WTC11 (cell line): ENCODE measurements around the gene SYT17. TPM values are rescaled to one million over a fixed set of nuclear protein-coding genes. Genes with fewer than 3 reads are reported as not detected.

Experiments used
- ATAC-seq: fragments of 200-7000 bp; cut with Tn5 transposase; 2 replicates; pipeline ENCODE4 v1.10.0; 2021; ENCODE audit warnings: mild to moderate bottlenecking, moderate library complexity
- CTCF ChIA-PET: fragments of 300-600 bp; sonication (Branson Sonifier 250); formaldehyde crosslinking; loops from one replicate; lab custom pipeline; 2021; ENCODE audit warnings: antibody characterized with exemption; lab: Charles Lee
- POLR2A ChIA-PET: fragments of 350-600 bp; sonication (Branson Sonifier 250); formaldehyde crosslinking; loops from one replicate; lab custom pipeline; 2021; ENCODE audit warnings: antibody characterized with exemption; lab: Charles Lee
- DNase-seq: peaks from one replicate; pipeline ENCODE4 v3.0.0; 2021; ENCODE audit warnings: low spot score
- H3K27ac Mint-ChIP-seq: 2 replicates; pipeline ENCODE4 v1.8.0; 2021; ENCODE audit warnings: mixed read lengths
- H3K27me3 Mint-ChIP-seq: 2 replicates; pipeline ENCODE4 v1.8.0; 2021; ENCODE audit warnings: low read depth, mild to moderate bottlenecking, moderate library complexity, mixed read lengths
- H3K36me3 Mint-ChIP-seq: 2 replicates; pipeline ENCODE4 v1.8.0; 2021; ENCODE audit warnings: mixed read lengths
- H3K4me1 Mint-ChIP-seq: 2 replicates; pipeline ENCODE4 v1.8.0; 2022; ENCODE audit warnings: mixed read lengths
- H3K4me3 Mint-ChIP-seq: 2 replicates; pipeline ENCODE4 v1.8.0; 2021; ENCODE audit warnings: mild to moderate bottlenecking, moderate library complexity, mixed read lengths
- H3K9me3 Mint-ChIP-seq: 2 replicates; pipeline ENCODE4 v1.8.0; 2021; ENCODE audit warnings: mixed read lengths
- CBFB ChIP-seq: sonication (generic); formaldehyde crosslinking; IDR thresholded peaks from 2 replicates; pipeline ENCODE4 v1.8.1; 2022; ENCODE audit warnings: mild to moderate bottlenecking, low read depth, missing genetic modification reagents
- ESRRA ChIP-seq: sonication (generic); formaldehyde crosslinking; IDR thresholded peaks from 2 replicates; pipeline ENCODE4 v1.8.1; 2022; ENCODE audit warnings: mild to moderate bottlenecking, missing genetic modification reagents, borderline replicate concordance
- FOXP1 ChIP-seq: sonication (generic); formaldehyde crosslinking; IDR thresholded peaks from 2 replicates; pipeline ENCODE4 v1.8.0; 2022; ENCODE audit warnings: missing genetic modification reagents, mild to moderate bottlenecking, moderate library complexity, borderline replicate concordance
- HMGA2 ChIP-seq: fragments of 250-450 bp; sonication (Bioruptor Pico); IDR thresholded peaks from 2 replicates; pipeline ENCODE4 v1.4.0; 2021; ENCODE audit warnings: mild to moderate bottlenecking, moderate library complexity
- KAT7 ChIP-seq: sonication (generic); formaldehyde crosslinking; IDR thresholded peaks from 2 replicates; pipeline ENCODE4 v1.8.1; 2023; ENCODE audit warnings: missing genetic modification reagents, mild to moderate bottlenecking, borderline replicate concordance
- NFATC4 ChIP-seq: fragments of 250-450 bp; sonication (Bioruptor Pico); IDR thresholded peaks from 2 replicates; pipeline ENCODE4 v1.9.0; 2021; ENCODE audit warnings: mild to moderate bottlenecking
- NR3C1 ChIP-seq: sonication (generic); formaldehyde crosslinking; conservative IDR thresholded peaks from 2 replicates; pipeline ENCODE4 v1.8.1; 2023; ENCODE audit warnings: low read depth, mild to moderate bottlenecking, missing genetic modification reagents
- PRRX2 ChIP-seq: fragments of 250-450 bp; sonication (Bioruptor Pico); IDR thresholded peaks from 2 replicates; pipeline ENCODE4 v1.8.0; 2021; ENCODE audit warnings: mild to moderate bottlenecking
- SP1 ChIP-seq: sonication (generic); formaldehyde crosslinking; conservative IDR thresholded peaks from 2 replicates; pipeline ENCODE4 v1.8.1; 2022; ENCODE audit warnings: missing genetic modification reagents
- TEAD4 ChIP-seq: sonication (generic); formaldehyde crosslinking; IDR thresholded peaks from 2 replicates; pipeline ENCODE4 v1.8.0; 2022; ENCODE audit warnings: mild to moderate bottlenecking, missing genetic modification reagents
- TP53 ChIP-seq: sonication (generic); formaldehyde crosslinking; IDR thresholded peaks from 2 replicates; pipeline ENCODE4 v1.8.1; 2023; ENCODE audit warnings: mild to moderate bottlenecking, missing genetic modification reagents
- ZNF121 ChIP-seq: sonication (generic); formaldehyde crosslinking; IDR thresholded peaks from 2 replicates; pipeline ENCODE4 v1.8.0; 2023; ENCODE audit warnings: missing genetic modification reagents
- ZNF232 ChIP-seq: sonication (generic); formaldehyde crosslinking; IDR thresholded peaks from 2 replicates; pipeline ENCODE4 v1.8.0; 2022; ENCODE audit warnings: mild to moderate bottlenecking, missing genetic modification reagents
- ZNF671 ChIP-seq: fragments of 250-450 bp; sonication (Bioruptor Pico); IDR thresholded peaks from 2 replicates; pipeline ENCODE4 v1.8.0; 2021; ENCODE audit warnings: mild to moderate bottlenecking
- total RNA-seq: library from RNA; stranded (reverse); gene quantifications from 3 replicates; pipeline ENCODE4 v1.2.3, GENCODE V29; 2021
- TF ChIP-seq, protein P1 (sequence below): sonication (generic); formaldehyde crosslinking; IDR thresholded peaks from 2 replicates; pipeline ENCODE4 v1.8.1; 2022; ENCODE audit warnings: low read depth, mild to moderate bottlenecking, moderate library complexity, missing genetic modification reagents, borderline replicate concordance
- TF ChIP-seq, protein P2 (sequence below): sonication (generic); formaldehyde crosslinking; IDR thresholded peaks from 2 replicates; pipeline ENCODE4 v1.8.0; 2023; ENCODE audit warnings: missing genetic modification reagents, mild to moderate bottlenecking, borderline replicate concordance
- TF ChIP-seq, protein P3 (sequence below): sonication (generic); formaldehyde crosslinking; IDR thresholded peaks from 2 replicates; pipeline ENCODE4 v1.8.0; 2023; ENCODE audit warnings: missing genetic modification reagents
- TF ChIP-seq, protein P4 (sequence below): fragments of 250-450 bp; sonication (Bioruptor Pico); IDR thresholded peaks from 2 replicates; pipeline ENCODE4 v1.9.0; 2021; ENCODE audit warnings: mild to moderate bottlenecking
- TF ChIP-seq, protein P5 (sequence below): sonication (generic); formaldehyde crosslinking; IDR thresholded peaks from 2 replicates; pipeline ENCODE4 v1.8.1; 2022; ENCODE audit warnings: low read depth, missing genetic modification reagents, borderline replicate concordance
- TF ChIP-seq, protein P6 (sequence below): sonication (generic); formaldehyde crosslinking; IDR thresholded peaks from 2 replicates; pipeline ENCODE4 v1.8.1; 2023; ENCODE audit warnings: mild to moderate bottlenecking, missing genetic modification reagents

SYT17 gene
- total RNA-seq, 1 experiment from 2014 or later, result 5.5 TPM

DNA sequence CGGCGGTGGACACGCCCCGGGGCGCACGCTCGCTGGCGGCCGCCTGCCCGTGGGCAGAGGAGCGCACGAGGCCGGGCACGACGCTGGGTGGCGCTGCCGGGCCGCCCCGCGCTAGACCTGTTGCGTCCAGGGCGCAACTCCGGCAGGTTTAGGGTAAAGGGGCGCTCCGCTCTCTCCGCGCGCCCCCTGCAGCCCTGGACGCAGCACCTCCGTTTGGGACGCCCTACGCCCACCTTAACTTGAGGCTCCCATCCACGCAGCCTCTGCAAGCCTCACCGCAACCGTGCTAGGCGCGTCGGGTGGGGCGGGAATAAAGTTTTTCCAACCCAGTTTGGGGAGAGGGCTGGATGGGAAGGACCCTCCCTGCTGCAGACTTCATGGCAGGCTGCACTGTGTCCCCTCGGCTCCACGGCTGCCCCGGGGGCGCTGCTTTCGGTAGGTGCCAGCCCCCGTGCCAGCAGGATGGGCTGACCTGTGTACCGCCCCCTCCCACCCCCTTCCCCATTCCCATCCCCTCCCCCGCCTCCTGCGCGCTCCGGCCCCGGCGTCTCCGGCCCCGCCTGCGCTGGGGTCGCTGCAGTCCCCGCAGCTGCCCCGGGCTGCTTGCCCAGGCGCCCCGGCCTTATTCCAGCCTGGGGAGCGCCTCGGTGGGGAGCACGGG lies at the start of gene SYT17 (continued):
- TF ChIP-seq, protein P1, sequence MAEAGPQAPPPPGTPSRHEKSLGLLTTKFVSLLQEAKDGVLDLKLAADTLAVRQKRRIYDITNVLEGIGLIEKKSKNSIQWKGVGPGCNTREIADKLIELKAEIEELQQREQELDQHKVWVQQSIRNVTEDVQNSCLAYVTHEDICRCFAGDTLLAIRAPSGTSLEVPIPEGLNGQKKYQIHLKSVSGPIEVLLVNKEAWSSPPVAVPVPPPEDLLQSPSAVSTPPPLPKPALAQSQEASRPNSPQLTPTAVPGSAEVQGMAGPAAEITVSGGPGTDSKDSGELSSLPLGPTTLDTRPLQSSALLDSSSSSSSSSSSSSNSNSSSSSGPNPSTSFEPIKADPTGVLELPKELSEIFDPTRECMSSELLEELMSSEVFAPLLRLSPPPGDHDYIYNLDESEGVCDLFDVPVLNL (CRISPR knock-in tag), result no peak
- no peak for TF ChIP-seq PRRX2 (CRISPR knock-in tag)
- TF ChIP-seq CBFB (CRISPR knock-in tag), result 0 out of 2 replicates have a peak, but pooled peaks have one; percentile 80
- TF ChIP-seq FOXP1 (CRISPR knock-in tag), result peak; percentile 47; the same call in 1 of the 2 replicates
- TF ChIP-seq, protein P2, sequence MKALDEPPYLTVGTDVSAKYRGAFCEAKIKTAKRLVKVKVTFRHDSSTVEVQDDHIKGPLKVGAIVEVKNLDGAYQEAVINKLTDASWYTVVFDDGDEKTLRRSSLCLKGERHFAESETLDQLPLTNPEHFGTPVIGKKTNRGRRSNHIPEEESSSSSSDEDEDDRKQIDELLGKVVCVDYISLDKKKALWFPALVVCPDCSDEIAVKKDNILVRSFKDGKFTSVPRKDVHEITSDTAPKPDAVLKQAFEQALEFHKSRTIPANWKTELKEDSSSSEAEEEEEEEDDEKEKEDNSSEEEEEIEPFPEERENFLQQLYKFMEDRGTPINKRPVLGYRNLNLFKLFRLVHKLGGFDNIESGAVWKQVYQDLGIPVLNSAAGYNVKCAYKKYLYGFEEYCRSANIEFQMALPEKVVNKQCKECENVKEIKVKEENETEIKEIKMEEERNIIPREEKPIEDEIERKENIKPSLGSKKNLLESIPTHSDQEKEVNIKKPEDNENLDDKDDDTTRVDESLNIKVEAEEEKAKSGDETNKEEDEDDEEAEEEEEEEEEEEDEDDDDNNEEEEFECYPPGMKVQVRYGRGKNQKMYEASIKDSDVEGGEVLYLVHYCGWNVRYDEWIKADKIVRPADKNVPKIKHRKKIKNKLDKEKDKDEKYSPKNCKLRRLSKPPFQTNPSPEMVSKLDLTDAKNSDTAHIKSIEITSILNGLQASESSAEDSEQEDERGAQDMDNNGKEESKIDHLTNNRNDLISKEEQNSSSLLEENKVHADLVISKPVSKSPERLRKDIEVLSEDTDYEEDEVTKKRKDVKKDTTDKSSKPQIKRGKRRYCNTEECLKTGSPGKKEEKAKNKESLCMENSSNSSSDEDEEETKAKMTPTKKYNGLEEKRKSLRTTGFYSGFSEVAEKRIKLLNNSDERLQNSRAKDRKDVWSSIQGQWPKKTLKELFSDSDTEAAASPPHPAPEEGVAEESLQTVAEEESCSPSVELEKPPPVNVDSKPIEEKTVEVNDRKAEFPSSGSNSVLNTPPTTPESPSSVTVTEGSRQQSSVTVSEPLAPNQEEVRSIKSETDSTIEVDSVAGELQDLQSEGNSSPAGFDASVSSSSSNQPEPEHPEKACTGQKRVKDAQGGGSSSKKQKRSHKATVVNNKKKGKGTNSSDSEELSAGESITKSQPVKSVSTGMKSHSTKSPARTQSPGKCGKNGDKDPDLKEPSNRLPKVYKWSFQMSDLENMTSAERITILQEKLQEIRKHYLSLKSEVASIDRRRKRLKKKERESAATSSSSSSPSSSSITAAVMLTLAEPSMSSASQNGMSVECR (CRISPR knock-in tag), result no peak
- no peak for TF ChIP-seq KAT7 (CRISPR knock-in tag)
- TF ChIP-seq, protein P3, sequence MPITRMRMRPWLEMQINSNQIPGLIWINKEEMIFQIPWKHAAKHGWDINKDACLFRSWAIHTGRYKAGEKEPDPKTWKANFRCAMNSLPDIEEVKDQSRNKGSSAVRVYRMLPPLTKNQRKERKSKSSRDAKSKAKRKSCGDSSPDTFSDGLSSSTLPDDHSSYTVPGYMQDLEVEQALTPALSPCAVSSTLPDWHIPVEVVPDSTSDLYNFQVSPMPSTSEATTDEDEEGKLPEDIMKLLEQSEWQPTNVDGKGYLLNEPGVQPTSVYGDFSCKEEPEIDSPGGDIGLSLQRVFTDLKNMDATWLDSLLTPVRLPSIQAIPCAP, result no peak
- no peak for TF ChIP-seq ESRRA
- 0 out of 2 replicates have a peak, but pooled peaks have one; percentile 37 for TF ChIP-seq TP53 (CRISPR knock-in tag)
- TF ChIP-seq TEAD4, result no peak

DNA sequence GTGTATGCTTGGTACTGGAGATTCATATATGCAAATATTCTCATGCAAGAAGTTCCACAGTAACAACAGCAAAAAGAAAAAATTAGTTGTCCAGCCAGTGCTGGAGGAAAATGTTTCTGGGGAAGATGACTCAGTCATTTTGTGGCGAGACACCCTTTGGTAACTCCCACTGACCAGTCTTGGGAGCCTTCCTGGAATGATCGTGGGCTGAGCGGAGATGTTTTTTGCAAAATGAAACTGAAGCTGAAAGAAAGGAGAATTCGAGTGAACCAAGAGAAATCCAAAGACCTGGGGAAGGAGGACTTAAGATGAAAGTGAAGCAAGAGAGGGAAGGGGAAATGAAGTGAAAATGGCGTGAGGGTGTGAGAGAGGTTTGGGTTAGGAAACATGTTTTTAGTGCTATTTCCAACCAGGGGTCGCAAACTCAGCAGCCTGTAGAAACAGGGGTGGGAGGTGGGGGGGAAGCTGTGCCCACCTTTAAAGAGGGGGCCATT lies 49.1 kb upstream of the SYT17 start:
- H3K36me3 Mint-ChIP-seq, result no peaks in the 10 kb centered on the region

DNA sequence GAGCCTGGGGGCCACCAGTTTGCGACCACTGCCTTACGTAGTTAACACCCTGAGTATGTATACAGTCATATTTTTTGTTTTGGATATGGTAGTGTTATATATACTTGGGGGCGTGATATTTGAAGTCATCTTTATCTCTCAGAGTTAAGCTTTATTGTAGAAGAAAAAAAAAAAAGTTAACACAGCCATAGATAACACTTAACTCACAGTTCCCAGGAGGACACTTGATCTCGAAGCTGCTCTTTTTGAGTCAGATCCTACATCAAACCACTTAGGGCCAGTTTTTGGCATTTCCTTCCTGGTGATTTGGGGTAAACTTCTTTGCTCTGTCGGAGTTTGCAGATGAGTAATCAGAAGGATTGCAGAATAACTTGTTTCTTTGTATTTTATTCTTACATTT lies 48.5 kb upstream of the SYT17 start:
- peaks cover 17% of the 10 kb centered on the region for H3K4me1 Mint-ChIP-seq
- ChIA-PET CTCF (interaction anchor here (1.4 kb wide), 1 partner anchor 60 kb away, joined by 5 read pairs; no protein-coding TSS in a partner anchor), POLR2A (no interaction called here)
- peaks cover 32% of the 10 kb centered on the region for H3K27me3 Mint-ChIP-seq
- H3K4me3 Mint-ChIP-seq, result no peak overlapping the region
- no peaks in the 10 kb centered on the region for H3K36me3 Mint-ChIP-seq
- DNase-seq, result no peak
- ATAC-seq, result no peak
- no peaks in the 10 kb centered on the region for H3K9me3 Mint-ChIP-seq
- H3K27ac Mint-ChIP-seq, result no peak overlapping the region
- TF ChIP-seq, protein P4, sequence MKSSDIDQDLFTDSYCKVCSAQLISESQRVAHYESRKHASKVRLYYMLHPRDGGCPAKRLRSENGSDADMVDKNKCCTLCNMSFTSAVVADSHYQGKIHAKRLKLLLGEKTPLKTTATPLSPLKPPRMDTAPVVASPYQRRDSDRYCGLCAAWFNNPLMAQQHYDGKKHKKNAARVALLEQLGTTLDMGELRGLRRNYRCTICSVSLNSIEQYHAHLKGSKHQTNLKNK (CRISPR knock-in tag), result no peak
- TF ChIP-seq, protein P5, sequence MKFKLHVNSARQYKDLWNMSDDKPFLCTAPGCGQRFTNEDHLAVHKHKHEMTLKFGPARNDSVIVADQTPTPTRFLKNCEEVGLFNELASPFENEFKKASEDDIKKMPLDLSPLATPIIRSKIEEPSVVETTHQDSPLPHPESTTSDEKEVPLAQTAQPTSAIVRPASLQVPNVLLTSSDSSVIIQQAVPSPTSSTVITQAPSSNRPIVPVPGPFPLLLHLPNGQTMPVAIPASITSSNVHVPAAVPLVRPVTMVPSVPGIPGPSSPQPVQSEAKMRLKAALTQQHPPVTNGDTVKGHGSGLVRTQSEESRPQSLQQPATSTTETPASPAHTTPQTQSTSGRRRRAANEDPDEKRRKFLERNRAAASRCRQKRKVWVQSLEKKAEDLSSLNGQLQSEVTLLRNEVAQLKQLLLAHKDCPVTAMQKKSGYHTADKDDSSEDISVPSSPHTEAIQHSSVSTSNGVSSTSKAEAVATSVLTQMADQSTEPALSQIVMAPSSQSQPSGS (CRISPR knock-in tag), result no peak
- TF ChIP-seq CBFB (CRISPR knock-in tag) (no peak), SP1 (CRISPR knock-in tag) (no peak), HMGA2 (CRISPR knock-in tag) (no peak), NR3C1 (no peak), NFATC4 (CRISPR knock-in tag) (no peak), PRRX2 (CRISPR knock-in tag) (no peak), ZNF232 (no peak), ZNF671 (CRISPR knock-in tag) (no peak)
- TF ChIP-seq, protein P6, sequence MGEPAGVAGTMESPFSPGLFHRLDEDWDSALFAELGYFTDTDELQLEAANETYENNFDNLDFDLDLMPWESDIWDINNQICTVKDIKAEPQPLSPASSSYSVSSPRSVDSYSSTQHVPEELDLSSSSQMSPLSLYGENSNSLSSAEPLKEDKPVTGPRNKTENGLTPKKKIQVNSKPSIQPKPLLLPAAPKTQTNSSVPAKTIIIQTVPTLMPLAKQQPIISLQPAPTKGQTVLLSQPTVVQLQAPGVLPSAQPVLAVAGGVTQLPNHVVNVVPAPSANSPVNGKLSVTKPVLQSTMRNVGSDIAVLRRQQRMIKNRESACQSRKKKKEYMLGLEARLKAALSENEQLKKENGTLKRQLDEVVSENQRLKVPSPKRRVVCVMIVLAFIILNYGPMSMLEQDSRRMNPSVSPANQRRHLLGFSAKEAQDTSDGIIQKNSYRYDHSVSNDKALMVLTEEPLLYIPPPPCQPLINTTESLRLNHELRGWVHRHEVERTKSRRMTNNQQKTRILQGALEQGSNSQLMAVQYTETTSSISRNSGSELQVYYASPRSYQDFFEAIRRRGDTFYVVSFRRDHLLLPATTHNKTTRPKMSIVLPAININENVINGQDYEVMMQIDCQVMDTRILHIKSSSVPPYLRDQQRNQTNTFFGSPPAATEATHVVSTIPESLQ, result no peak

More for the DNA sequence above, 49.1 kb upstream of the SYT17 start:
- ATAC-seq (no peak), DNase-seq (no peak)
- Mint-ChIP-seq H3K27ac (no peak overlapping the region), H3K4me1 (peaks cover 17% of the 10 kb centered on the region), H3K4me3 (no peak overlapping the region), H3K27me3 (peaks cover 35% of the 10 kb centered on the region), H3K9me3 (no peaks in the 10 kb centered on the region)
- CTCF ChIA-PET, result no interaction called here
- POLR2A ChIA-PET, result no interaction called here
- TF ChIP-seq ZNF121 (CRISPR knock-in tag), result no peak
